MCF 10A (cell line): ENCODE results near the gene SLC25A17. TPM values are rescaled to one million over a fixed set of nuclear protein-coding genes. Genes with fewer than 3 reads are reported as not detected.
A peak's percentile ranks its signal among the peaks of the same experiment; 100 is the strongest.

Experiments
- BruUV-seq: library from RNA; stranded (reverse); fragments of 400-500 nt; replicated peaks from 2 replicates; lab custom pipeline; 2021; lab: Mats Ljungman, UMichigan
- CTCF ChIA-PET: fragments of 300-600 bp; sonication (Branson Sonifier 250); formaldehyde crosslinking; extraction: SDS; loops from one replicate; lab custom pipeline; 2021; ENCODE audit warnings: antibody characterized with exemption, inconsistent platforms; lab: Yijun Ruan, JAX
- POLR2A ChIA-PET: fragments of 300-600, 350-650 bp; sonication (Branson Sonifier 250); formaldehyde crosslinking; extraction: SDS; loops from one replicate; lab custom pipeline; 2020; ENCODE audit warnings: antibody characterized with exemption, inconsistent platforms; lab: Yijun Ruan, JAX
- DNase-seq: peaks from one replicate; pipeline ENCODE4 v3.0.0-alpha.2; 2018; ENCODE audit not compliant: unreplicated experiment
- H3K27ac Mint-ChIP-seq: one replicate; pipeline ENCODE4 v1.8.0; 2022; ENCODE audit warnings: mild to moderate bottlenecking, low read depth, mixed read lengths; ENCODE audit not compliant: unreplicated experiment
- H3K27me3 Mint-ChIP-seq: one replicate; pipeline ENCODE4 v1.8.0; 2022; ENCODE audit warnings: mixed read lengths; ENCODE audit not compliant: insufficient read depth, unreplicated experiment
- H3K36me3 Mint-ChIP-seq: one replicate; pipeline ENCODE4 v1.8.0; 2022; ENCODE audit warnings: mild to moderate bottlenecking, moderate library complexity, mixed read lengths; ENCODE audit not compliant: insufficient read depth, unreplicated experiment
- H3K4me1 Mint-ChIP-seq: one replicate; pipeline ENCODE4 v1.8.0; 2022; ENCODE audit warnings: mixed read lengths; ENCODE audit not compliant: insufficient read depth, unreplicated experiment
- H3K4me3 Mint-ChIP-seq: one replicate; pipeline ENCODE4 v1.8.0; 2022; ENCODE audit warnings: mild to moderate bottlenecking, moderate library complexity, mixed read lengths; ENCODE audit not compliant: unreplicated experiment
- H3K9me3 Mint-ChIP-seq: one replicate; pipeline ENCODE4 v1.8.0; 2022; ENCODE audit warnings: mixed read lengths; ENCODE audit not compliant: unreplicated experiment
- intact Hi-C: fragments of 100-400 bp; cut with micrococcal nuclease; formaldehyde crosslinking; loops from 2 replicates; pipeline ENCODE4 v1.14.1; 2022
- total RNA-seq: library from RNA; stranded (reverse); gene quantifications from 2 replicates; pipeline ENCODE4 v1.2.3, GENCODE V29; 2022
- TF ChIP-seq, protein P1 (sequence below): fragments of 200-600 bp; IDR thresholded peaks from one replicate; pipeline ENCODE4 v1.8.0; 2022; ENCODE audit warnings: antibody characterized with exemption, mild to moderate bottlenecking; ENCODE audit not compliant: unreplicated experiment

SLC25A17 gene
- total RNA-seq, 1 experiment from 2014 or later = 22.3 TPM

DNA sequence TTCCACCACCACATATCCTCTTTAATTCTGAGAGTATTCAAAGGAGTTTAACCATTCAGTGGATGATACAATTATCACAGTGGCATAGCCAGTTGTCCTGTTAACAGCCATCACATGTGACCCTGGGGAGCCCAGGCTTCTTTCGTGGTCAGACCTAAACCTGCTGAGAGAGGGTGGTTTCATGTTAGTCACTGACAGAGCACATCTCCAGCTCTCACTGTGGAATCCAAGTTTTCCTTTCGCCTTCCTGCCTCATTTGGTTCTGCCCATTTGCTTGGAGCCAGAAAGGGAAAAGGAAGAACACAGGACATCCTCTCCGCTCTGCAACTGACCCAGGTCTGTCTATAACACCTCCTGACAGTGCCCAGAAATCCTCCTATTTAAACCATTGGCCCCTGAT is 79.4 kb downstream of the SLC25A17 start:
- no peaks in the 10 kb centered on the region for H3K4me1 Mint-ChIP-seq
- BruUV-seq = no TSS peak

DNA sequence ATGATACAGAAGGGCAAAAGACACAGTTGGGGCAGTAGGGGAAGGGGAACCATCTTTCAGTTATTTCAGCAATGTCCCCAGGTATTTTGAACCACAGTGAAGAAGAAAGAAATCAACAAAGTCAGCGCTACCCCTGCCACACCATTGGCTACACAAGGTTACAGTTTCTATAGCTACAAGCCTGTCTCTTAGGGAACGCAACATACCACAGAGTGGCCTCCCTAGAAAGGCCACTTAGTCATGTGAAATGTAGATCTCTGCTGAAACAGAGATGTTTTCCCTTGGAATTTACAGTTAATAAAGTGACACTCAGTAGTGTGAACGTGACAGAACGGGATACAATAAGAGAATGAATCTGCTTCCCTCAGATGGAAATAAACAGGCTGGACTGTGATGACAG is 85.2 kb downstream of the SLC25A17 start:
- no peaks in the 10 kb centered on the region for H3K27me3 Mint-ChIP-seq
- peaks cover 16% of the 10 kb centered on the region for H3K4me1 Mint-ChIP-seq
- H3K27ac Mint-ChIP-seq = peak overlapping the region; percentile 65
- ChIA-PET CTCF (interaction anchor here (1.2 to 1.4 kb wide), 2 partner anchors 17 to 22 kb away, joined by 3 to 5 read pairs; no protein-coding TSS in a partner anchor), POLR2A (interaction anchor here (1.1 to 1.2 kb wide), 3 partner anchors 13 to 22 kb away, joined by 3 read pairs; no protein-coding TSS in a partner anchor)
- intact Hi-C loops = no loop called here
- no TSS peak for BruUV-seq
- DNase-seq = no peak
- TF ChIP-seq, protein P1, sequence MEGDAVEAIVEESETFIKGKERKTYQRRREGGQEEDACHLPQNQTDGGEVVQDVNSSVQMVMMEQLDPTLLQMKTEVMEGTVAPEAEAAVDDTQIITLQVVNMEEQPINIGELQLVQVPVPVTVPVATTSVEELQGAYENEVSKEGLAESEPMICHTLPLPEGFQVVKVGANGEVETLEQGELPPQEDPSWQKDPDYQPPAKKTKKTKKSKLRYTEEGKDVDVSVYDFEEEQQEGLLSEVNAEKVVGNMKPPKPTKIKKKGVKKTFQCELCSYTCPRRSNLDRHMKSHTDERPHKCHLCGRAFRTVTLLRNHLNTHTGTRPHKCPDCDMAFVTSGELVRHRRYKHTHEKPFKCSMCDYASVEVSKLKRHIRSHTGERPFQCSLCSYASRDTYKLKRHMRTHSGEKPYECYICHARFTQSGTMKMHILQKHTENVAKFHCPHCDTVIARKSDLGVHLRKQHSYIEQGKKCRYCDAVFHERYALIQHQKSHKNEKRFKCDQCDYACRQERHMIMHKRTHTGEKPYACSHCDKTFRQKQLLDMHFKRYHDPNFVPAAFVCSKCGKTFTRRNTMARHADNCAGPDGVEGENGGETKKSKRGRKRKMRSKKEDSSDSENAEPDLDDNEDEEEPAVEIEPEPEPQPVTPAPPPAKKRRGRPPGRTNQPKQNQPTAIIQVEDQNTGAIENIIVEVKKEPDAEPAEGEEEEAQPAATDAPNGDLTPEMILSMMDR = no peak
- no peaks in the 10 kb centered on the region for H3K9me3 Mint-ChIP-seq
- H3K36me3 Mint-ChIP-seq = no peaks in the 10 kb centered on the region
- H3K4me3 Mint-ChIP-seq = no peak overlapping the region

More for the DNA sequence above, 79.4 kb downstream of the SLC25A17 start:
- POLR2A ChIA-PET = no interaction called here
- intact Hi-C loops = no loop called here
- Mint-ChIP-seq H3K9me3 (no peaks in the 10 kb centered on the region), H3K4me3 (no peak overlapping the region), H3K27ac (no peak overlapping the region), H3K27me3 (no peaks in the 10 kb centered on the region), H3K36me3 (no peaks in the 10 kb centered on the region)
- no peak for DNase-seq
- TF ChIP-seq, protein P1 = no peak
- CTCF ChIA-PET = interaction anchor here (0.6 to 0.7 kb wide), 2 partner anchors 13 to 20 kb away, joined by 5 to 6 read pairs; no protein-coding TSS in a partner anchor

DNA sequence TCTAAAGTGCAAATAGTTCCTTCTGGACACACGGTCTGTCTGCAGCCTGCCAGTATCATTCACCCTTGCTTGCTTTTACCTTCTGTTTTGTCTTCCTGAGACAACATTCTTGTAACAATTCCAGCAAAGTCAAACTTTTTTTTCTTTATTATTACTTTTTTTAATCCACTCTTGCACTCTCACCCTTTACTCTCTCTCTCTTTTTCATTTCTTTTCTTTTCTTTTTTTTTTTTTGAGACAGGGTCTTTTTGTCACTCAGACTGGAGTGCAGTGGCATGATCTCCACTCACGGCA is 86.2 kb downstream of the SLC25A17 start:
- TF ChIP-seq, protein P1 = no peak
- no peaks in the 10 kb centered on the region for H3K27me3 Mint-ChIP-seq
- no peak for DNase-seq
- ChIA-PET POLR2A (interaction anchor here (0.6 to 3.1 kb wide), 7 partner anchors 9 to 82 kb away, joined by 3 to 11 read pairs (median 6); no protein-coding TSS in a partner anchor), CTCF (no interaction called here)
- no TSS peak for BruUV-seq
- intact Hi-C loops = no loop called here
- no peaks in the 10 kb centered on the region for H3K9me3 Mint-ChIP-seq
- H3K27ac Mint-ChIP-seq = peak overlapping the region; percentile 65
- peak overlapping the region; percentile 18 for H3K4me3 Mint-ChIP-seq
- no peaks in the 10 kb centered on the region for H3K36me3 Mint-ChIP-seq
- peaks cover 23% of the 10 kb centered on the region for H3K4me1 Mint-ChIP-seq

DNA sequence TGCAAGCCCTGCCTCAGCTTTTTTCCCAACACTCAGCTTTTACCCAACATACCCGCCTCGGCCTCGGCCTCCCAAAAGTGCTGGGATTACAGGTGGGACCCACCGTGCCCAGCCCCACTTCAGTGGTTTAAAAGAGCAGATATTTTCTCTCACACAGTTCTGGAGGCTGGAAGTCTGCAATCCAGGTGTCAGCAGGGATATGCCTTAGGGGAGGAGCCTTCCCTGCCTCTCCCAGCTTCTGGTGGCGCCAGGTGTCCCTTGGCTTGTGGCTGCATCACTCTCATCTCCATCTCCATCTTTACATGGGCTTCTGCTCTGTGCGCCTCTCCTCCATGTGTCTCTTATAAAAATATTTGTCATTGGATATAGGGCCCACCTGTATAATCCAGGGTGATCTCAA is 89.9 kb downstream of the SLC25A17 start:
- CTCF ChIA-PET = interaction anchor here (0.6 to 2.5 kb wide), 2 partner anchors 46 to 1195 kb away, joined by 3 to 9 read pairs; no protein-coding TSS in a partner anchor

More for the DNA sequence above, 89.9 kb downstream of the SLC25A17 start:
- POLR2A ChIA-PET = interaction anchor here (0.6 to 1.7 kb wide), 6 partner anchors 9 to 127 kb away, joined by 3 to 5 read pairs (median 4); partner anchors contain the start of gene ST13
- Mint-ChIP-seq H3K36me3 (no peaks in the 10 kb centered on the region), H3K4me3 (no peak overlapping the region), H3K27me3 (no peaks in the 10 kb centered on the region), H3K4me1 (peaks cover 31% of the 10 kb centered on the region), H3K9me3 (no peaks in the 10 kb centered on the region), H3K27ac (peak overlapping the region; percentile 50)
- intact Hi-C loops = no loop called here
- BruUV-seq = no TSS peak
- no peak for DNase-seq
- TF ChIP-seq, protein P1 = no peak
